Measurements from ENCODE around the gene SMIM8. TPM values are rescaled to one million over a fixed set of nuclear protein-coding genes. Genes with fewer than 3 reads are reported as not detected.

The SMIM8 gene
- total RNA-seq, 4 donors from 2014 or later = 4.4 to 13.6 (median 5.9) TPM

- ATAC-seq (ENCODE audit: low FRiP score) (no peak), DNase-seq (ENCODE audit: low spot score) (no peak)
- TF ChIP-seq CTCF (IDR thresholded peaks at IDR 0.05) = no peak
Observed at GRCh38 chr6:87333591-87334181, 11.3 kb downstream of the SMIM8 start.

- no peak for DNase-seq (ENCODE audit: low spot score)
- no peak for ATAC-seq (ENCODE audit: low FRiP score)
Observed at GRCh38 chr6:87334683-87335082, 12.3 kb downstream of the SMIM8 start.

GRCh38 chr6:87336367-87336766, 14.0 kb downstream of the SMIM8 start:
- DNase-seq (ENCODE audit: low spot score) (no peak), ATAC-seq (ENCODE audit: low FRiP score) (no peak)
- no peak for TF ChIP-seq CTCF (IDR thresholded peaks at IDR 0.05)

More at GRCh38 chr6:87334683-87335082, 12.3 kb downstream of the SMIM8 start:
- TF ChIP-seq CTCF (IDR thresholded peaks at IDR 0.05) = no peak

- ATAC-seq (ENCODE audit: low FRiP score) = no peak
- no peak for TF ChIP-seq CTCF (IDR thresholded peaks at IDR 0.05)
- DNase-seq (ENCODE audit: low spot score) = no peak
Observed at GRCh38 chr6:87340230-87340629, 17.8 kb downstream of the SMIM8 start.

- no peak for TF ChIP-seq CTCF (IDR thresholded peaks at IDR 0.05)
- DNase-seq (ENCODE audit: low spot score) = no peak
- ATAC-seq (ENCODE audit: low FRiP score) = no peak
Observed at GRCh38 chr6:87341158-87341557, 18.8 kb downstream of the SMIM8 start.

GRCh38 chr6:87341899-87342298, 19.5 kb downstream of the SMIM8 start:
- no peak for ATAC-seq (ENCODE audit: low FRiP score)
- no peak for DNase-seq (ENCODE audit: low spot score)
- no peak for TF ChIP-seq CTCF (IDR thresholded peaks at IDR 0.05)

- no peak for TF ChIP-seq CTCF (IDR thresholded peaks at IDR 0.05)
- DNase-seq (ENCODE audit: low spot score) (no peak), ATAC-seq (ENCODE audit: low FRiP score) (no peak)
Observed at GRCh38 chr6:87342829-87343228, 20.4 kb downstream of the SMIM8 start.
